H1 (cell line): ENCODE measurements around the gene NKD2. TPM values are rescaled to one million over a fixed set of nuclear protein-coding genes. Genes with fewer than 3 reads are reported as not detected.

ENCODE experiments used
- CTCF ChIA-PET: fragments of 300-600 bp; sonication (Branson Sonifier 250); formaldehyde crosslinking; loops from one replicate; lab custom pipeline; 2021; ENCODE audit not compliant: partially characterized antibody; lab: Charles Lee
- POLR2A ChIA-PET: fragments of 300-600 bp; sonication (Branson Sonifier 250); formaldehyde crosslinking; loops from one replicate; lab custom pipeline; 2021; ENCODE audit warnings: inconsistent platforms; ENCODE audit not compliant: partially characterized antibody; lab: Charles Lee
- DNase-seq, 2 experiments: peaks; one replicate each; pipeline versions ENCODE4 v3.0.0 to v3.0.0-alpha.2; 2010 to 2022; ENCODE audit warnings: low spot score in 2 of 2, low read depth in 1 of 2, mixed read lengths in 1 of 2
- FAIRE-seq: peaks from 2 replicates; lab custom pipeline; 2011; peaks lifted over from hg19 to GRCh38; lab: Jason Lieb, UNC
- H2AFZ ChIP-seq: 2 replicates; pipeline ENCODE4 v1.8.1; 2012; ENCODE audit warnings: low read length, inconsistent platforms
- H2AK5ac ChIP-seq: 2 replicates; pipeline ENCODE4 v1.6.1; 2013; ENCODE audit warnings: low read depth, low read length
- H2BK120ac ChIP-seq: replicated peaks from 2 replicates; pipeline ENCODE3; 2013; ENCODE audit warnings: low read depth, low read length, inconsistent platforms
- H2BK12ac ChIP-seq: 2 replicates; pipeline ENCODE4 v1.6.1; 2013; ENCODE audit warnings: low read depth, low read length
- H2BK15ac ChIP-seq: 2 replicates; pipeline ENCODE4 v1.6.1; 2013; ENCODE audit warnings: low read length
- H2BK20ac ChIP-seq: 2 replicates; pipeline ENCODE4 v1.6.1; 2013; ENCODE audit warnings: low read length
- H2BK5ac ChIP-seq: 2 replicates; pipeline ENCODE4 v1.6.1; 2013; ENCODE audit warnings: low read depth, low read length
- H3K14ac ChIP-seq: 2 replicates; pipeline ENCODE4 v1.6.1; 2013; ENCODE audit warnings: inconsistent platforms; ENCODE audit not compliant: insufficient read length
- H3K18ac ChIP-seq: 2 replicates; pipeline ENCODE4 v1.6.1; 2013; ENCODE audit warnings: low read length; ENCODE audit errors: extremely low read depth
- H3K23ac ChIP-seq: 2 replicates; pipeline ENCODE4 v1.6.1; 2013; ENCODE audit warnings: inconsistent platforms; ENCODE audit not compliant: insufficient read length
- H3K23me2 ChIP-seq: 2 replicates; pipeline ENCODE4 v1.6.1; 2013; ENCODE audit warnings: low read depth, low read length
- H3K27ac ChIP-seq: 2 replicates; pipeline ENCODE4 v1.6.1; 2011; ENCODE audit warnings: low read depth, low read length, inconsistent platforms
- H3K27me3 ChIP-seq, 4 experiments: replicated peaks in 1 of 4; 1 replicate in 1 of 4; 2 replicates in 3 of 4; pipeline versions ENCODE4 v1.6.1 to v1.8.1; 2011 to 2013; ENCODE audit warnings: low read length in 3 of 4, mild to moderate bottlenecking in 3 of 4, inconsistent platforms in 2 of 4, mixed read lengths in 2 of 4, moderate library complexity in 1 of 4; ENCODE audit not compliant: control insufficient read depth in 3 of 4, insufficient read depth in 3 of 4; ENCODE audit errors: extremely low read depth in 1 of 4
- H3K36me3 ChIP-seq, 4 experiments: 2 replicates each; pipeline versions ENCODE4 v1.6.1 to v1.8.1; 2011 to 2013; ENCODE audit warnings: mild to moderate bottlenecking in 4 of 4, low read length in 3 of 4, moderate library complexity in 2 of 4, control low read depth in 1 of 4, inconsistent platforms in 1 of 4; ENCODE audit not compliant: insufficient read depth in 4 of 4, control insufficient read depth in 2 of 4
- H3K4ac ChIP-seq: replicated peaks from 2 replicates; pipeline ENCODE3; 2013; ENCODE audit warnings: low read length, low read depth, mixed read lengths, inconsistent platforms; ENCODE audit not compliant: insufficient read length
- H3K4me1 ChIP-seq, 4 experiments: replicated peaks in 1 of 4; 1 replicate in 1 of 4; 2 replicates in 3 of 4; pipeline versions ENCODE4 v1.6.1 to v1.8.1; 2011 to 2013; ENCODE audit warnings: low read length in 3 of 4, inconsistent platforms in 2 of 4, mixed read lengths in 1 of 4; ENCODE audit not compliant: insufficient read depth in 4 of 4, control insufficient read depth in 3 of 4
- H3K4me2 ChIP-seq, 2 experiments: 2 replicates each; pipeline versions ENCODE4 v1.6.1 to v1.8.1; 2011 to 2013; ENCODE audit warnings: low read depth in 2 of 2, low read length in 2 of 2, control low read depth in 1 of 2, inconsistent platforms in 1 of 2, mild to moderate bottlenecking in 1 of 2; ENCODE audit not compliant: insufficient read depth in 1 of 2
- H3K4me3 ChIP-seq, 4 experiments: fragments of 200-600, 300-600 bp in 1 of 4; sonication (generic), shearing (Covaris generic), sonication (Bioruptor Twin) in 1 of 4; 2 replicates each; pipeline versions ENCODE4 v1.5.1 to v1.8.1; 2011 to 2016; ENCODE audit warnings: low read length in 4 of 4, low read depth in 3 of 4, control low read depth in 2 of 4, inconsistent platforms in 2 of 4, mild to moderate bottlenecking in 2 of 4, mixed read lengths in 1 of 4, moderate library complexity in 1 of 4; ENCODE audit not compliant: insufficient read depth in 2 of 4; ENCODE audit errors: extremely low read depth in 1 of 4
- H3K56ac ChIP-seq: replicated peaks from 2 replicates; pipeline ENCODE3; 2013; ENCODE audit warnings: low read depth, mild to moderate bottlenecking, mixed read lengths, low read length, inconsistent platforms; ENCODE audit not compliant: insufficient read length
- H3K79me1 ChIP-seq: 2 replicates; pipeline ENCODE4 v1.6.1; 2013; ENCODE audit warnings: low read depth, low read length, control low read depth
- H3K79me2 ChIP-seq, 2 experiments: 2 replicates each; pipeline versions ENCODE4 v1.6.1 to v1.8.1; 2012 to 2013; ENCODE audit warnings: low read length in 2 of 2, mild to moderate bottlenecking in 2 of 2, inconsistent platforms in 1 of 2; ENCODE audit not compliant: insufficient read depth in 2 of 2, control insufficient read depth in 1 of 2
- H3K9ac ChIP-seq, 4 experiments: replicated peaks in 1 of 4; 1 replicate in 1 of 4; 2 replicates in 3 of 4; pipeline versions ENCODE4 v1.6.1 to v1.8.1; 2011 to 2013; ENCODE audit warnings: low read depth in 3 of 4, low read length in 3 of 4, control low read depth in 2 of 4, mild to moderate bottlenecking in 2 of 4, moderate library complexity in 2 of 4, inconsistent platforms in 1 of 4; ENCODE audit errors: extremely low read depth in 1 of 4
- H3K9me3 ChIP-seq, 2 experiments: 2 replicates each; pipeline versions ENCODE4 v1.6.1 to v1.8.1; 2012 to 2013; ENCODE audit warnings: mild to moderate bottlenecking in 2 of 2, moderate library complexity in 2 of 2, control low read depth in 1 of 2, inconsistent platforms in 1 of 2, low read depth in 1 of 2, low read length in 1 of 2, mixed read lengths in 1 of 2; ENCODE audit not compliant: insufficient read depth in 2 of 2
- H4K20me1 ChIP-seq, 2 experiments: replicated peaks in 1 of 2; 2 replicates each; pipeline versions ENCODE3 to v1.8.1; 2011 to 2013; ENCODE audit warnings: inconsistent platforms in 2 of 2, low read length in 2 of 2, mild to moderate bottlenecking in 1 of 2; ENCODE audit not compliant: insufficient read depth in 2 of 2, control insufficient read depth in 1 of 2
- H4K5ac ChIP-seq: 2 replicates; pipeline ENCODE4 v1.6.1; 2013; ENCODE audit warnings: low read length, low read depth, mixed read lengths, inconsistent platforms; ENCODE audit not compliant: insufficient read length
- H4K8ac ChIP-seq: 2 replicates; pipeline ENCODE4 v1.8.0; 2013; ENCODE audit warnings: mild to moderate bottlenecking, moderate library complexity, low read length, inconsistent platforms; ENCODE audit not compliant: insufficient read depth; ENCODE audit errors: extremely low read depth
- H4K91ac ChIP-seq: replicated peaks from 2 replicates; pipeline ENCODE3; 2013; ENCODE audit warnings: low read length, mixed read lengths, inconsistent platforms; ENCODE audit not compliant: insufficient read length
- CTBP2 ChIP-seq: IDR thresholded peaks from 2 replicates; pipeline ENCODE4 v1.7.0; 2011; ENCODE audit warnings: borderline replicate concordance, mild to moderate bottlenecking, moderate library complexity, mixed read lengths, low read length; ENCODE audit not compliant: insufficient read depth, insufficient read length
- NANOG ChIP-seq: IDR thresholded peaks from 2 replicates; pipeline ENCODE4 v1.6.1; 2011; ENCODE audit warnings: low read length, low read depth, mild to moderate bottlenecking, inconsistent platforms; ENCODE audit not compliant: insufficient read depth, poor library complexity, severe bottlenecking
- RAD21 ChIP-seq, 2 experiments: IDR thresholded peaks in 1 of 2; conservative IDR thresholded peaks in 1 of 2; 2 replicates each; pipeline ENCODE4 v1.6.1; 2011; ENCODE audit warnings: low read depth in 2 of 2, low read length in 2 of 2, improper control_type of control experiment in 1 of 2, inconsistent platforms in 1 of 2, mild to moderate bottlenecking in 1 of 2, moderate library complexity in 1 of 2
- WGBS, 2 experiments: shearing (Covaris generic) in 1 of 2; methylation state at CpG; one replicate each; pipeline versions ENCODE4 v1.1.6 to v1.1.7; 2013 to 2015; ENCODE audit warnings: low lambda C conversion rate in 2 of 2, mixed read lengths in 2 of 2, inconsistent platforms in 1 of 2, low coverage in 1 of 2, missing lambda C conversion rate in 1 of 2; ENCODE audit not compliant: insufficient replicate concordance in 2 of 2, insufficient coverage in 1 of 2, insufficient read length in 1 of 2; ENCODE audit errors: extremely low coverage in 1 of 2, missing lambda C conversion rate in 1 of 2; 5-methylcytosine and 5-hydroxymethylcytosine counted together
- polyA plus RNA-seq, 7 experiments: library from polyadenylated mRNA; depleted of rRNA in 3 of 7; stranded (reverse) in 5 of 7; unstranded in 2 of 7; fragments of >200 nt in 5 of 7; fragments of 200-250 nt in 2 of 7; gene quantifications; 1 replicate in 5 of 7; 2 replicates in 1 of 7; 4 replicates in 1 of 7; pipeline versions ENCODE4 v1.2.1 to v1.2.3, GENCODE V29; 2011 to 2013; ENCODE audit warnings: missing spikeins in 2 of 7, mixed read lengths in 2 of 7
- total RNA-seq: library from RNA; stranded (reverse); fragmentation: NEBNext Ultra II Directional; extraction: Animal tissue kit (Norgen Biotek cat#: 25700); gene quantifications from 2 replicates; pipeline ENCODE4 v1.2.1, GENCODE V29; 2021

NKD2 gene
- total and polyA plus RNA-seq, 2 of the 8 experiments (the other 6 are each of a cell fraction or from before 2014, with no cell fraction given) = 5.5 to 7.9 TPM

- Histone ChIP-seq H3K9ac (no peak overlapping the region), H2AK5ac (no peak overlapping the region), H2BK5ac (peak overlapping the region; percentile 0; the same call in 1 of the 2 replicates), H2BK15ac (no peak overlapping the region), H3K4me3 (no peak overlapping the region)
- POLR2A ChIA-PET = no interaction called here
- CTCF ChIA-PET = interaction anchor here (0.6 to 0.8 kb wide), 3 partner anchors 47 to 113 kb away, joined by 3 to 4 read pairs (median 3); partner anchors contain the start of gene NKD2
- TF ChIP-seq NANOG (no peak), CTBP2 (no peak), RAD21 (IDR thresholded peaks at IDR 0.05 in 1 of 2, conservative IDR thresholded peaks at IDR 0.05 in 1 of 2; ENCODE audit: low read depth in 2 of 2, low read length in 2 of 2) (0 out of 4 replicates have a peak, but pooled peaks of 1 of the 2 experiments have one; percentile 5)
- TF ChIP-seq, all 59 proteins: peak for 1
- Histone ChIP-seq H3K79me1 (no peaks in the 10 kb centered on the region; the same call in 1 of the 2 replicates), H3K4me2 (no peak overlapping the region), H2AFZ (no peak overlapping the region), H3K4me1 (no peaks in the 10 kb centered on the region), H4K8ac (no peak overlapping the region), H2BK12ac (no peak overlapping the region), H3K56ac (no peak overlapping the region), H3K4ac (no peak overlapping the region), H3K79me2 (no peaks in the 10 kb centered on the region), H2BK20ac (no peak overlapping the region), H3K36me3 (peaks cover 6 to 36% (median 22%) of the 10 kb centered on the region in 4 experiments), H4K91ac (no peak overlapping the region), H3K27me3 (no peaks in the 10 kb centered on the region), H3K18ac (no peak overlapping the region), H4K20me1 (peaks cover 8 to 16% of the 10 kb centered on the region in 2 experiments), H3K14ac (no peak overlapping the region), H3K27ac (no peak overlapping the region), H3K9me3 (no peaks in the 10 kb centered on the region), H3K23me2 (no peaks in the 10 kb centered on the region), H2BK120ac (no peak overlapping the region), H4K5ac (no peak overlapping the region), H3K23ac (no peak overlapping the region)
- FAIRE-seq = no peak
- DNase-seq = no peak
- 91% methylated on average over 39 of the region's 39 CpGs; no CpG with 5 or more reads in 1 of the 2 experiments for WGBS, 2 experiments
Observed at GRCh38 chr5:1054799-1055775, 46.5 kb downstream of the NKD2 start.
